Kidney capillary endothelial cell (primary cell): ENCODE results near the gene SORCS1.
"Not testable (repeated sequence)": the region's sequence is repeated elsewhere in the genome, so short reads cannot be mapped to it uniquely, and the experiment has no call there.

Source experiments
- DNase-seq: peaks from one replicate; pipeline ENCODE4 v3.0.0-alpha.2; 2018; ENCODE audit warnings: low spot score

The SORCS1 gene

GRCh38 chr10:107051769-107052168, 112.7 kb downstream of the SORCS1 start:
- no peak for DNase-seq

- DNase-seq, result no peak
Observed at GRCh38 chr10:107043461-107043860, 121.0 kb downstream of the SORCS1 start.

GRCh38 chr10:107037192-107038122, 127.0 kb downstream of the SORCS1 start:
- no peak for DNase-seq

- no peak for DNase-seq
Observed at GRCh38 chr10:107033799-107034422, 130.6 kb downstream of the SORCS1 start.

GRCh38 chr10:107032700-107033401, 131.7 kb downstream of the SORCS1 start:
- no peak for DNase-seq

GRCh38 chr10:107031931-107032699, 132.4 kb downstream of the SORCS1 start:
- no peak for DNase-seq

- no peak for DNase-seq
Observed at GRCh38 chr10:107028236-107028635, 136.3 kb downstream of the SORCS1 start.

- no peak for DNase-seq
Observed at GRCh38 chr10:107025676-107026075, 138.8 kb downstream of the SORCS1 start.

GRCh38 chr10:107024033-107024432, 140.5 kb downstream of the SORCS1 start:
- not testable (repeated sequence) for DNase-seq

GRCh38 chr10:107022600-107023354, 141.7 kb downstream of the SORCS1 start:
- DNase-seq, result no peak

- no peak for DNase-seq
Observed at GRCh38 chr10:107019154-107019553, 145.4 kb downstream of the SORCS1 start.

- no peak for DNase-seq
Observed at GRCh38 chr10:107013258-107014006, 151.1 kb downstream of the SORCS1 start.

GRCh38 chr10:107011992-107012391, 152.5 kb downstream of the SORCS1 start:
- no peak for DNase-seq

- DNase-seq, result no peak
Observed at GRCh38 chr10:107011105-107011504, 153.4 kb downstream of the SORCS1 start.

- no peak for DNase-seq
Observed at GRCh38 chr10:107010531-107010930, 154.0 kb downstream of the SORCS1 start.

GRCh38 chr10:107004362-107004761, 160.1 kb downstream of the SORCS1 start:
- DNase-seq, result no peak

GRCh38 chr10:107002068-107002467, 162.4 kb downstream of the SORCS1 start:
- DNase-seq, result no peak

- DNase-seq, result no peak
Observed at GRCh38 chr10:106999118-106999707, 165.3 kb downstream of the SORCS1 start.

- DNase-seq, result no peak
Observed at GRCh38 chr10:106997721-106998120, 166.8 kb downstream of the SORCS1 start.

GRCh38 chr10:106996510-106996909, 168.0 kb downstream of the SORCS1 start:
- DNase-seq, result no peak
